ENCODE results near the gene ZNF484. TPM values are rescaled to one million over a fixed set of nuclear protein-coding genes. Genes with fewer than 3 reads are reported as not detected.

ZNF484 gene
- polyA plus RNA-seq, 1 donor from 2014 or later: 26.0 TPM

Small RNA genes lying within 50 kb of the gene (small RNA-seq; reads per million reads assigned to genes)
- gene RNU6-714P: 0 reads per million in 3 experiments

Other genes starting within 250 kb of the ZNF484 start
- gene IPPK, start 207.9 kb downstream of the ZNF484 start, polyA plus RNA-seq: 34.3 and 36.0 TPM in 2 replicates
- 22.4 and 24.7 TPM in 2 replicates for gene BICD2, start 113.2 kb downstream of the ZNF484 start, polyA plus RNA-seq
- gene FGD3, start 69.5 kb upstream of the ZNF484 start, polyA plus RNA-seq: 8.3 and 9.3 TPM in 2 replicates
- gene SUSD3, start 180.7 kb upstream of the ZNF484 start, polyA plus RNA-seq: not detected in 2 replicates
- 56.0 and 66.7 TPM in 2 replicates for gene CARD19, start 218.2 kb upstream of the ZNF484 start, polyA plus RNA-seq